Fibroblast of lung (primary cell): ENCODE data around the gene ZNF697. TPM values are rescaled to one million over a fixed set of nuclear protein-coding genes. Genes with fewer than 3 reads are reported as not detected.
"Not testable (repeated sequence)": the region's sequence is repeated elsewhere in the genome, so short reads cannot be mapped to it uniquely, and the experiment has no call there.

Experiments used
- DNase-seq, 2 donors: peaks; one replicate each; pipeline versions ENCODE4 v3.0.0 to v3.0.0-alpha.2; 2010; ENCODE audit warnings: low read depth in 2 of 2
- H2AFZ ChIP-seq: 2 replicates; pipeline ENCODE4 v1.5.1; 2012; ENCODE audit warnings: low read length, control low read depth, inconsistent platforms
- H3K27ac ChIP-seq: 2 replicates; pipeline ENCODE4 v1.5.1; 2011; ENCODE audit warnings: low read length, control low read depth; ENCODE audit not compliant: insufficient read depth
- H3K27me3 ChIP-seq: 2 replicates; pipeline ENCODE4 v1.5.1; 2011; ENCODE audit warnings: mild to moderate bottlenecking, low read length; ENCODE audit not compliant: control insufficient read depth, insufficient read depth
- H3K36me3 ChIP-seq: 2 replicates; pipeline ENCODE4 v1.5.1; 2011; ENCODE audit warnings: low read length; ENCODE audit not compliant: control insufficient read depth, insufficient read depth
- H3K4me1 ChIP-seq: 2 replicates; pipeline ENCODE4 v1.5.1; 2011; ENCODE audit warnings: low read length; ENCODE audit not compliant: control insufficient read depth, insufficient read depth; ENCODE audit errors: extremely low read depth
- H3K4me2 ChIP-seq: 2 replicates; pipeline ENCODE4 v1.5.1; 2011; ENCODE audit warnings: low read length, control low read depth; ENCODE audit not compliant: insufficient read depth; ENCODE audit errors: extremely low read depth
- H3K4me3 ChIP-seq, 4 experiments: fragments of 200-600 bp in 1 of 4; sonication (generic) in 1 of 4; replicated peaks in 1 of 4; 2 replicates each; pipeline ENCODE4 v1.5.1; 2011 to 2016; ENCODE audit warnings: low read length in 4 of 4, low read depth in 3 of 4, mild to moderate bottlenecking in 3 of 4, control low read depth in 2 of 4, inconsistent platforms in 1 of 4, mixed read lengths in 1 of 4; ENCODE audit not compliant: insufficient read depth in 1 of 4; ENCODE audit errors: control extremely low read depth in 1 of 4
- H3K79me2 ChIP-seq: 2 replicates; pipeline ENCODE4 v1.5.1; 2012; ENCODE audit warnings: mild to moderate bottlenecking, low read length, inconsistent platforms; ENCODE audit not compliant: control insufficient read depth, insufficient read depth
- H3K9ac ChIP-seq: 2 replicates; pipeline ENCODE4 v1.5.1; 2011; ENCODE audit warnings: mild to moderate bottlenecking, low read length, control low read depth; ENCODE audit not compliant: insufficient read depth
- H3K9me3 ChIP-seq: 2 replicates; pipeline ENCODE4 v1.5.1; 2012; ENCODE audit warnings: low read depth, low read length; ENCODE audit not compliant: control insufficient read depth, insufficient read depth
- H4K20me1 ChIP-seq: 2 replicates; pipeline ENCODE4 v1.5.1; 2011; ENCODE audit warnings: low read length; ENCODE audit not compliant: control insufficient read depth, insufficient read depth; ENCODE audit errors: extremely low read depth
- EZH2 ChIP-seq: IDR thresholded peaks from 2 replicates; pipeline ENCODE4 v1.5.1; 2012; ENCODE audit warnings: low read length, control low read depth, mild to moderate bottlenecking; ENCODE audit errors: missing control alignments
- polyA plus RNA-seq, 2 donors: library from polyadenylated mRNA; depleted of rRNA in 1 of 2; stranded (reverse) in 1 of 2; unstranded in 1 of 2; fragments of >200 nt; gene quantifications; 2 replicates each; pipeline ENCODE4 v1.2.1, GENCODE V29; 2011 to 2012; ENCODE audit warnings: missing spikeins in 1 of 2
- total RNA-seq: library from RNA; depleted of rRNA; stranded (reverse); fragments of >200 nt; gene quantifications from 2 replicates; pipeline ENCODE4 v1.2.1, GENCODE V29; 2014
- TF ChIP-seq, protein P1 (sequence below), 2 donors: IDR thresholded peaks in 1 of 2; conservative IDR thresholded peaks in 1 of 2; 1 replicate in 1 of 2; 2 replicates in 1 of 2; pipeline ENCODE4 v1.5.1; 2011 to 2012; ENCODE audit warnings: low read length in 2 of 2, control low read depth in 1 of 2, inconsistent platforms in 1 of 2, low read depth in 1 of 2, mild to moderate bottlenecking in 1 of 2

ZNF697 gene
- total and polyA plus RNA-seq, 2 donors (not counting 1 experiment from before 2014, with no cell fraction given), result 9.6 to 23.0 TPM

DNA sequence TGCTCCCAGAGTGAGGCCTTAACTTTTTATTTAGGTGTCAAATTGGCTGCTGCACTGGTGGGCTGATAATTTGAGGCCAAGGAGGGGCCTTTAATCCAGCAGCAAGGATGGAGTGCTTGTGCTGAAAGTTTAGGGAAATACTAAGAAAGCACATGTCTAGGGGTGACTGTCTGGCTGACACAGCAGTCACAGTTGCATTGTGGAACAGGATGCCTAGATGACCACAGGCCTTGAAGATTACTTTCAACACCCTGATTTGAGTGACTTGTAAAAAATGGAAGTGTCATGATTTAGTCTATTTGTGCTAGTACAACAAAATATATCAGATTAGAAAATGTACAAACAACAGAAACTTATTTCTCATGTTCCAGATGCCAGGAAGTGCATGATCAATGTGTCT, 57.7 kb downstream of the ZNF697 start:
- Histone ChIP-seq H3K9me3 (no peaks in the 10 kb centered on the region), H2AFZ (no peak overlapping the region), H3K27ac (no peak overlapping the region)

DNA sequence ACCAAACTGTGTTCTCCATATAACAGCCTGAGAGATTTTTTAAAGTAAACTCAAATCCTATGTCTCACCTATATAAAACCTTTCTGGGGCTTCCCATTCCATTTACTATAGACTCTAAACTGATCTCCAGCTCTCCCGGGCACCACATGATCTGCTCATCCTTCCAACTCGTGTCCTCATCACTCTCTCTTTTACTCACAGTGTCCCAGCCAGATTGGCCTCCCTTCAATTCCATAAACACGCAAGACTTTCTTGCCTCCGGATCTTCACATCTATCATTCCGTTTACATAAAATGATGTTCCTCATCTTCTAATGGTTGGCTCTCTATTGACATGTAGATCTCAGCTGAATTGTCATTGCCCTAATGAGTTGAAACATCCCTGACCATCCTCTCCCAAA, 59.4 kb downstream of the ZNF697 start:
- TF ChIP-seq, protein P1, sequence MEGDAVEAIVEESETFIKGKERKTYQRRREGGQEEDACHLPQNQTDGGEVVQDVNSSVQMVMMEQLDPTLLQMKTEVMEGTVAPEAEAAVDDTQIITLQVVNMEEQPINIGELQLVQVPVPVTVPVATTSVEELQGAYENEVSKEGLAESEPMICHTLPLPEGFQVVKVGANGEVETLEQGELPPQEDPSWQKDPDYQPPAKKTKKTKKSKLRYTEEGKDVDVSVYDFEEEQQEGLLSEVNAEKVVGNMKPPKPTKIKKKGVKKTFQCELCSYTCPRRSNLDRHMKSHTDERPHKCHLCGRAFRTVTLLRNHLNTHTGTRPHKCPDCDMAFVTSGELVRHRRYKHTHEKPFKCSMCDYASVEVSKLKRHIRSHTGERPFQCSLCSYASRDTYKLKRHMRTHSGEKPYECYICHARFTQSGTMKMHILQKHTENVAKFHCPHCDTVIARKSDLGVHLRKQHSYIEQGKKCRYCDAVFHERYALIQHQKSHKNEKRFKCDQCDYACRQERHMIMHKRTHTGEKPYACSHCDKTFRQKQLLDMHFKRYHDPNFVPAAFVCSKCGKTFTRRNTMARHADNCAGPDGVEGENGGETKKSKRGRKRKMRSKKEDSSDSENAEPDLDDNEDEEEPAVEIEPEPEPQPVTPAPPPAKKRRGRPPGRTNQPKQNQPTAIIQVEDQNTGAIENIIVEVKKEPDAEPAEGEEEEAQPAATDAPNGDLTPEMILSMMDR (conservative IDR thresholded peaks at IDR 0.05 in 1 of 2, IDR thresholded peaks at IDR 0.05 in 1 of 2; ENCODE audit: low read depth in 1 of 2, low read length in 2 of 2), result no peak
- no peak for TF ChIP-seq EZH2
- no peak overlapping the region for H3K4me2 ChIP-seq
- no peaks in the 10 kb centered on the region for H3K4me1 ChIP-seq

More for the DNA sequence above, 57.7 kb downstream of the ZNF697 start:
- no peak for DNase-seq
- H3K4me3 ChIP-seq, result no peak overlapping the region
- H3K4me2 ChIP-seq, result no peak overlapping the region
- H3K79me2 ChIP-seq, result no peaks in the 10 kb centered on the region
- no peaks in the 10 kb centered on the region for H3K4me1 ChIP-seq
- TF ChIP-seq EZH2, result no peak
- TF ChIP-seq, protein P1 (conservative IDR thresholded peaks at IDR 0.05 in 1 of 2, IDR thresholded peaks at IDR 0.05 in 1 of 2; ENCODE audit: low read depth in 1 of 2, low read length in 2 of 2), result no peak
- no peaks in the 10 kb centered on the region for H4K20me1 ChIP-seq
- H3K27me3 ChIP-seq, result peaks cover 2% of the 10 kb centered on the region
- H3K36me3 ChIP-seq, result no peaks in the 10 kb centered on the region
- H3K9ac ChIP-seq, result no peak overlapping the region

DNA sequence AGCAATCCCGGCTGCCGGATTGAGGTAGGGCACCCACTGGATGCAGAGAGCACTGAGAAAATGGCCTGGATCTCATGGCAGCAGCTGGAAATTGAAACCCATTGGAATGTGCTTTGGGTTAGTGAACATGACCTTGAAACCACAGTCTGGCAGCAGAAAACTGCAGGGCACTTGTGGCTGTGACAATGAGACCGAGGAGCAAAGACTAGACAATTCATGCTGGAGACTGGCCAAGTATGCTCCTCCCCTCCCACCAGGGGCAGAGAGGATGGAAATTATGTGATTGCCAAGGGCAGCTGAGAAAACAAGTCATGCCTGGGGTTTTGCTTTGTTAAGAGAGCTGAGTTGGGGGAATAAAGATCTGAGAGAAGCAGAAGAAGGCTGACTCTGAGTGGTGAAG, 60.7 kb downstream of the ZNF697 start:
- Histone ChIP-seq H3K9me3 (no peaks in the 10 kb centered on the region), H3K9ac (no peak overlapping the region)
- peak; percentile 18 to 71 for DNase-seq

More for the DNA sequence above, 59.4 kb downstream of the ZNF697 start:
- DNase-seq, result no peak
- Histone ChIP-seq H3K9ac (no peak overlapping the region), H3K27ac (no peak overlapping the region), H3K9me3 (no peaks in the 10 kb centered on the region), H3K79me2 (no peaks in the 10 kb centered on the region), H3K36me3 (no peaks in the 10 kb centered on the region), H3K27me3 (peaks cover 2% of the 10 kb centered on the region), H3K4me3 (no peak overlapping the region), H4K20me1 (no peaks in the 10 kb centered on the region), H2AFZ (no peak overlapping the region)

DNA sequence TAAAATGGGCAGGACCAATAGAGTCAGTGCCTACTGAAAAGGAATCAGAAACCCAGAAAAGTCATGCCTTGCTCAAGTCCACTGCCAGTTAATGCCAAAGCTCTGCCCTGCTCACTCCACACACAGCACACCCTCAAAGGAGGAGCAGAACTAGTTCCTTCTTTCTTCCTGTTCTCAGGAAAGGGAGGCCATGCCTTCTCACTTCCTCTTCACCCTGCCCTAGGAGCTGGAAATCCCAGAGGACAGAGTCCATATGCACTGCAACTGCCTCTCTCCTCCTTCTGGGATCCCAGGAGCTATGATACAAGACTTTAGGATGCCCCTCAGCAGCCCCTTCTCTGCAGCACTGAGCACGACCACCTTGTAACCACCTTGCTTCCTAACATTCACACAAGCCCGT, 62.3 kb downstream of the ZNF697 start:
- not testable (repeated sequence) for H3K9ac ChIP-seq, H3K9me3 ChIP-seq, H3K27me3 ChIP-seq, H3K4me3 ChIP-seq, H4K20me1 ChIP-seq, H3K36me3 ChIP-seq, H2AFZ ChIP-seq, DNase-seq, H3K27ac ChIP-seq, H3K4me1 ChIP-seq, H3K79me2 ChIP-seq, H3K4me2 ChIP-seq

More for the DNA sequence above, 60.7 kb downstream of the ZNF697 start:
- H3K36me3 ChIP-seq, result no peaks in the 10 kb centered on the region
- no peak overlapping the region for H2AFZ ChIP-seq
- H3K27me3 ChIP-seq, result peaks cover 2% of the 10 kb centered on the region
- H3K79me2 ChIP-seq, result no peaks in the 10 kb centered on the region
- no peaks in the 10 kb centered on the region for H3K4me1 ChIP-seq
- no peak overlapping the region for H3K4me3 ChIP-seq
- no peaks in the 10 kb centered on the region for H4K20me1 ChIP-seq
- H3K27ac ChIP-seq, result no peak overlapping the region
- H3K4me2 ChIP-seq, result no peak overlapping the region
- TF ChIP-seq EZH2, result no peak
- TF ChIP-seq, protein P1 (conservative IDR thresholded peaks at IDR 0.05 in 1 of 2, IDR thresholded peaks at IDR 0.05 in 1 of 2; ENCODE audit: low read depth in 1 of 2, low read length in 2 of 2), result no peak
